Thoracic aorta (tissue), 2 donors: ENCODE data around the gene FAM3D. TPM values are rescaled to one million over a fixed set of nuclear protein-coding genes. Genes with fewer than 3 reads are reported as not detected.

Experiments used
- ATAC-seq: fragments of 150-250 bp; one replicate; pipeline ENCODE4 v1.8.0; 2017; ENCODE audit warnings: low read depth; ENCODE audit not compliant: insufficient number of reproducible peaks, low FRiP score
- DNase-seq: peaks from one replicate; pipeline ENCODE4 v3.0.0-alpha.2; 2020; ENCODE audit warnings: low spot score
- H3K27ac ChIP-seq, 2 donors: fragments of 200-600 bp; sonication (generic); 1 replicate in 1 of 2; 2 replicates in 1 of 2; pipeline ENCODE4 v1.5.1; 2016; ENCODE audit warnings: mild to moderate bottlenecking in 2 of 2, moderate library complexity in 2 of 2
- H3K27me3 ChIP-seq: fragments of 200-600 bp; sonication (generic); replicated peaks from 2 replicates; pipeline ENCODE4 v1.6.0; 2016; ENCODE audit warnings: mild to moderate bottlenecking; ENCODE audit not compliant: insufficient read depth
- H3K36me3 ChIP-seq: fragments of 200-600 bp; sonication (generic); one replicate; pipeline ENCODE4 v1.5.1; 2016
- H3K4me1 ChIP-seq, 2 donors: fragments of 200-600 bp; sonication (generic); 1 replicate in 1 of 2; 2 replicates in 1 of 2; pipeline versions ENCODE4 v1.5.1 to v1.6.0; 2016; ENCODE audit warnings: low read depth in 2 of 2, mild to moderate bottlenecking in 1 of 2; ENCODE audit not compliant: control insufficient read depth in 1 of 2
- H3K4me3 ChIP-seq: fragments of 200-600 bp; sonication (generic); 2 replicates; pipeline ENCODE4 v1.5.1; 2016; ENCODE audit warnings: mild to moderate bottlenecking
- H3K9me3 ChIP-seq: fragments of 200-600 bp; sonication (generic); 2 replicates; pipeline ENCODE4 v1.5.1; 2016
- CTCF ChIP-seq: fragments of 200-600 bp; sonication (generic); IDR thresholded peaks from one replicate; pipeline ENCODE4 v1.5.1; 2019; ENCODE audit warnings: antibody characterized with exemption
- total RNA-seq, 2 donors: library from RNA; depleted of rRNA; stranded (reverse); fragments of >200 nt; gene quantifications; one replicate each; pipeline versions ENCODE4 v1.1.0 to v1.2.3, GENCODE V29; 2016

Gene FAM3D
- total RNA-seq, 2 donors from 2014 or later = not detected

- DNase-seq (no peak), ATAC-seq (no peak)
- Histone ChIP-seq H3K9me3 (no peaks in the 10 kb centered on the region), H3K36me3 (no peaks in the 10 kb centered on the region), H3K4me3 (no peak overlapping the region), H3K4me1 (no peaks in the 10 kb centered on the region), H3K27ac (no peak overlapping the region), H3K27me3 (no peaks in the 10 kb centered on the region)
- TF ChIP-seq CTCF = no peak
These were observed 1.7 kb upstream of the FAM3D start for GRCh38 chr3:58668247-58668646.

DNA sequence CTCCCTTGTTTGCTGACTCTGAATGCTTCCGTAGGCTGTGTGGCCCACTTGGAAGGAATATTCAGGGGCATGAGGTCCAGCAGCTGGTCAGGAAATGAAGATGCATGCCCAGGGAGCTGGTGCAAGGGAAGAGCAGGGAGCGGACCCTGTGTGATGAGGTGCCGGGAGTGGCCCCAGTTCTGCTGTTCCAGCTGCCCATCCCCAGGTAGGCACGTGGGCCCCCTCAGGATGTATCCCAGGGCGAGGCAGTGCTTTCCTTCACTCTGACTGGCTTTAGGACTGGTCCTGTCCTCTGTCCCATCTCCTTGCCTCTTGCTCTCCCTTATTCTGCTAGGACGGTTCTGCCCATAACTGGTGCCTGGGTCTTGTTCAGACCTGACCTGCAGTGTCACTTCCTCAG is 1.1 kb upstream of the FAM3D start:
- H3K9me3 ChIP-seq = no peaks in the 10 kb centered on the region
- no peak overlapping the region for H3K4me3 ChIP-seq
- no peaks in the 10 kb centered on the region for H3K36me3 ChIP-seq
- H3K27ac ChIP-seq = no peak overlapping the region
- no peak for ATAC-seq
- TF ChIP-seq CTCF = no peak
- DNase-seq = no peak
- H3K4me1 ChIP-seq = no peaks in the 10 kb centered on the region
- H3K27me3 ChIP-seq = no peaks in the 10 kb centered on the region

DNA sequence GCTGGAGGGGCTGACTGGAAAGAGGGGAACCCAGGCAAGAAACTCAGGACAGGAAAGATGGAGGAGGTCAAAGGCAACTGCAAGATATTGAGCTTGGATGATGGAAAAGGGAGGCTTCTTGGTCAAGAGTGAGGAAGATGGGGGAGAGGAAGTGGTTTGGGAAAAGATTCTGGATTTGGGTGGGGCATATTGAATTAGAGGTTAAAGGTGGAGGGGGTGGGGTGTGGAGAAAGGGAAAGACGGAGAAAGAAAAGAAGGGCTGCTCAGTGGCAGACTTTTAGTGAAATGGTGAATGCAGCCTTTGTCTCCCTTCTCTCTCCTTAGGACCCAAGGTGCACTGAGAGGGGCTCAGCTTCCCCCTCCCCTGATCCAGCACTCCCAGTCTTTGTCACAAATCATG is 655 bp upstream of the FAM3D start:
- Histone ChIP-seq H3K27ac (no peak overlapping the region), H3K9me3 (no peaks in the 10 kb centered on the region), H3K27me3 (no peaks in the 10 kb centered on the region), H3K4me3 (no peak overlapping the region), H3K4me1 (no peaks in the 10 kb centered on the region), H3K36me3 (no peaks in the 10 kb centered on the region)
- ATAC-seq = no peak
- no peak for DNase-seq
- no peak for TF ChIP-seq CTCF

- no peaks in the 10 kb centered on the region for H3K27me3 ChIP-seq
- H3K4me1 ChIP-seq = no peaks in the 10 kb centered on the region
- no peak overlapping the region for H3K4me3 ChIP-seq
- ATAC-seq (no peak), DNase-seq (no peak)
- no peaks in the 10 kb centered on the region for H3K9me3 ChIP-seq
- H3K27ac ChIP-seq = no peak overlapping the region
- no peaks in the 10 kb centered on the region for H3K36me3 ChIP-seq
- no peak for TF ChIP-seq CTCF
These were observed 1.2 kb downstream of the FAM3D start for GRCh38 chr3:58665405-58665804.

- Histone ChIP-seq H3K36me3 (no peaks in the 10 kb centered on the region), H3K4me3 (no peak overlapping the region), H3K27me3 (no peaks in the 10 kb centered on the region), H3K27ac (no peak overlapping the region), H3K4me1 (no peaks in the 10 kb centered on the region), H3K9me3 (no peaks in the 10 kb centered on the region)
- ATAC-seq (no peak), DNase-seq (no peak)
- TF ChIP-seq CTCF = no peak
These were observed 2.0 kb downstream of the FAM3D start for GRCh38 chr3:58664611-58665010.
